ENCODE measurements around the gene PEAK3. TPM values are rescaled to one million over a fixed set of nuclear protein-coding genes. Genes with fewer than 3 reads are reported as not detected.

PEAK3 gene
- total RNA-seq, 1 donor from 2014 or later, result not detected

DNA sequence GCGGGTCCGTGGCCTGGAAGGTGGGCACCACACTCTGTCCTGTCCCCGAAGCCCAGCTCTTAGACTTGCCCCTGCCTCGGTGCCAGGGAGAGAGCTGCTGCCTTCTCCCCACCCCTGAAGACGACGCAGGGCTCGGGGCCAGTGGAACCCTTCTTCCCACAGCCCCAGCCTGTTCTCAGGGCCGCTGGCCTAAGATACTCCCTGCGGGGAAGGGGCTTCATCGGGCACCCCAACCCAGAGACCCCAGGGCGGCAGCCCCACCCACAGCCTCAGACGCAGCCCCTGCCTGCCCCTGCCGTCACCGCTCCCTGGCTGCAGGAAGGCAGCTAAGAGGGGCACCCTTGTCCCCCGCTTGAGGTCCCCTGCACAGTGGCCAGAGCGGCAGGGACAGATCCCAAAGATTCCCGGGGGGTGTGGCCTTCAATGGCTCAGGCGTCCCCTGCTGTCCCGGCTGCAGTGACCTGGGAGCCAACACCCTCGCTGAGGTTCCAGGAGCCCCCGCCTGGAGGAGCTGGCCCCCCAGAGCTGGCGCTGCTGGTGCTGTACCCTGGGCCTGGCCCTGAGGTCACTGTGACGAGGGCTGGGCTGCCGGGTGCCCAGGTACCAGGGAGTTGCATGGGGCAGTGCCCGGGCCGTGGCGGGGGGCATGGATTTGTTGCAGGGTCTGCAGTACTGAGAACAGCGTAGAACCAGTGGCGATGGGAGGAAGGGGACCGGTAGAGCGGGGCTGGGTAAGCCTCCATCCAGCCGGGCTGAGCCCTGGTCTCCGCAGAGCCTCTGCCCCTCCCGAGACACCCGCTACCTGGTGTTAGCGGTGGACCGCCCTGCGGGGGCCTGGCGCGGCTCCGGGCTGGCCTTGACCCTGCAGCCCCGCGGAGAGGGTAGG lies 31.9 kb downstream of the PEAK3 start:
- DNase-seq, result no peak
- H3K9me3 Mint-ChIP-seq (ENCODE audit: unreplicated experiment), result peaks cover 1% of the 10 kb centered on the region
- peaks cover 8% of the 10 kb centered on the region for H3K27me3 Mint-ChIP-seq (ENCODE audit: unreplicated experiment)
- no peaks in the 10 kb centered on the region for H3K36me3 Mint-ChIP-seq (ENCODE audit: unreplicated experiment)
- peaks cover 1% of the 10 kb centered on the region for H3K4me1 Mint-ChIP-seq (ENCODE audit: low read depth, unreplicated experiment)
- H3K27ac Mint-ChIP-seq (ENCODE audit: unreplicated experiment), result no peak overlapping the region
- no peak overlapping the region for H3K4me3 Mint-ChIP-seq (ENCODE audit: unreplicated experiment)
- TF ChIP-seq, protein P1, sequence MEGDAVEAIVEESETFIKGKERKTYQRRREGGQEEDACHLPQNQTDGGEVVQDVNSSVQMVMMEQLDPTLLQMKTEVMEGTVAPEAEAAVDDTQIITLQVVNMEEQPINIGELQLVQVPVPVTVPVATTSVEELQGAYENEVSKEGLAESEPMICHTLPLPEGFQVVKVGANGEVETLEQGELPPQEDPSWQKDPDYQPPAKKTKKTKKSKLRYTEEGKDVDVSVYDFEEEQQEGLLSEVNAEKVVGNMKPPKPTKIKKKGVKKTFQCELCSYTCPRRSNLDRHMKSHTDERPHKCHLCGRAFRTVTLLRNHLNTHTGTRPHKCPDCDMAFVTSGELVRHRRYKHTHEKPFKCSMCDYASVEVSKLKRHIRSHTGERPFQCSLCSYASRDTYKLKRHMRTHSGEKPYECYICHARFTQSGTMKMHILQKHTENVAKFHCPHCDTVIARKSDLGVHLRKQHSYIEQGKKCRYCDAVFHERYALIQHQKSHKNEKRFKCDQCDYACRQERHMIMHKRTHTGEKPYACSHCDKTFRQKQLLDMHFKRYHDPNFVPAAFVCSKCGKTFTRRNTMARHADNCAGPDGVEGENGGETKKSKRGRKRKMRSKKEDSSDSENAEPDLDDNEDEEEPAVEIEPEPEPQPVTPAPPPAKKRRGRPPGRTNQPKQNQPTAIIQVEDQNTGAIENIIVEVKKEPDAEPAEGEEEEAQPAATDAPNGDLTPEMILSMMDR (IDR thresholded peaks at IDR 0.05; ENCODE audit: partially characterized antibody, unreplicated experiment), result no peak

DNA sequence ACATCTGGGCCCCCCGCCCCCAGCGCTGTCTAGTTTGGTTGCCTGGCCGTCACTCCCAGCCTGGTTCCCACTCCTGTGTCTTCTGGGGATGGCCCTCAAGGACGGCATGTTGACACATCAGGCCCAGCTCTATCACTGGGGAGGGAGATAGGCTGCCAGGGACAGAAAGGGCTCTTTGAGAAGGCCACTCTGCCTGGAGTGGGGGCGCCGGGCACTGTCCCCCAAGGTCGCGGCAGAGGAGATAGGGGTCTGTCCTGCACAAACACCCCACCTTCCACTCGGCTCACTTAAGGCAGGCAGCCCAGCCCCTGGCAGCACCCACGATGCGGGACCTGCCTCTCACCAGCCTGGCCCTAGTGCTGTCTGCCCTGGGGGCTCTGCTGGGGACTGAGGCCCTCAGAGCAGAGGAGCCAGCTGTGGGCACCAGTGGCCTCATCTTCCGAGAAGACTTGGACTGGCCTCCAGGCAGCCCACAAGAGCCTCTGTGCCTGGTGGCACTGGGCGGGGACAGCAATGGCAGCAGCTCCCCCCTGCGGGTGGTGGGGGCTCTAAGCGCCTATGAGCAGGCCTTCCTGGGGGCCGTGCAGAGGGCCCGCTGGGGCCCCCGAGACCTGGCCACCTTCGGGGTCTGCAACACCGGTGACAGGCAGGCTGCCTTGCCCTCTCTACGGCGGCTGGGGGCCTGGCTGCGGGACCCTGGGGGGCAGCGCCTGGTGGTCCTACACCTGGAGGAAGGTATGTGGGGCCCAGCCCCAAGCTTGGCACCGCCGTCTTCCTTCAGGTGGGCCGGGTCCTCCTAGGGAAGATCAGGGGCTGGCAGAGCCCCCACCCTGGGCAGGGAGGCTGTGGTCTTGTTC lies 32.7 kb downstream of the PEAK3 start, which contains the start of gene AMH:
Gene AMH, plus strand, starts transcription at position 314 of the 857 bp plus-strand sequence. Its CDS starts 10 bp downstream, at position 324.
- no peak for DNase-seq
- Mint-ChIP-seq H3K9me3 (ENCODE audit: unreplicated experiment) (peaks cover 1% of the 10 kb centered on the region), H3K27me3 (ENCODE audit: unreplicated experiment) (peaks cover 8% of the 10 kb centered on the region), H3K27ac (ENCODE audit: unreplicated experiment) (no peak within 1 kb of the TSS), H3K4me3 (ENCODE audit: unreplicated experiment) (no peak within 1 kb of the TSS), H3K4me1 (ENCODE audit: low read depth, unreplicated experiment) (peaks cover 1% of the 10 kb centered on the region), H3K36me3 (ENCODE audit: unreplicated experiment) (no peaks in the 10 kb centered on the region)
- TF ChIP-seq, protein P1 (IDR thresholded peaks at IDR 0.05; ENCODE audit: partially characterized antibody, unreplicated experiment), result no peak

DNA sequence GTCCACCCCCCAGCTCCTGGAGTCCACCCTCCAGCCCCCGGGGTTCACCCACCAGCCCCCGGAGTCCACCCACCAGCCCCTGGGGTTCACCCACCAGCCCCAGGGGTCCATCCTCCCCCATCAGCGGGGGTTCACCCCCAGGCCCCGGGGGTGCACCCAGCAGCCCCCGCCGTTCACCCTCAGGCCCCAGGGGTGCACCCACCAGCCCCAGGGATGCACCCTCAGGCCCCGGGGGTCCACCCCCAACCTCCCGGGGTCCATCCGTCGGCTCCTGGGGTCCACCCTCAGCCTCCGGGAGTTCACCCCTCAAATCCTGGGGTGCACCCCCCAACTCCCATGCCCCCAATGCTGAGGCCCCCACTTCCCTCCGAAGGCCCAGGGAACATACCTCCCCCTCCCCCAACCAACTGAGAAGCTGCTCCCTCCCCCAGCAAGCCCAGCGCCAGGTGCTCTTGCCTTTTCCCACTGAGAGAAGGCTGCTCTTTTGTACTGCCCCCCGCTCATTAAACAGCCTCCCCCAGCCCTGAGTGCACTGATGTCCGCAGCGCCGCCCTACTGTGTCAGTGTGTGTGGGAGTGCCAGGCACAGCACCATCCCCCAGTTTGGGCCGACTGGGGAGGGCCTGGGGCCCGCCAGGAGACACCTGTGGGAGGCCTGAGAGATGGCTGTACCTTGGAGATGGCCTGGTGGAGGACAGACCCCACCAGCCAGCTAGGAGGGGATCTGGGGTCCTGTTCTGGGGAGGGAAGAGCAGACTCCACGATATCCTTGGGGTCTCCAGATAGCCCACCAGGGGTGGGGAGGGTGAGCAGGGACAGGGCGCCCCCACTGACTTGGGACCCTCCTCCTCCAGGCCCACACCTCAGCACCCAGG lies 33.6 kb downstream of the PEAK3 start:
- Mint-ChIP-seq H3K36me3 (ENCODE audit: unreplicated experiment) (no peaks in the 10 kb centered on the region), H3K4me3 (ENCODE audit: unreplicated experiment) (no peak overlapping the region), H3K4me1 (ENCODE audit: low read depth, unreplicated experiment) (no peaks in the 10 kb centered on the region), H3K27ac (ENCODE audit: unreplicated experiment) (no peak overlapping the region), H3K9me3 (ENCODE audit: unreplicated experiment) (peaks cover 2% of the 10 kb centered on the region), H3K27me3 (ENCODE audit: unreplicated experiment) (peaks cover 4% of the 10 kb centered on the region)
- no peak for DNase-seq
- TF ChIP-seq, protein P1 (IDR thresholded peaks at IDR 0.05; ENCODE audit: partially characterized antibody, unreplicated experiment), result no peak

DNA sequence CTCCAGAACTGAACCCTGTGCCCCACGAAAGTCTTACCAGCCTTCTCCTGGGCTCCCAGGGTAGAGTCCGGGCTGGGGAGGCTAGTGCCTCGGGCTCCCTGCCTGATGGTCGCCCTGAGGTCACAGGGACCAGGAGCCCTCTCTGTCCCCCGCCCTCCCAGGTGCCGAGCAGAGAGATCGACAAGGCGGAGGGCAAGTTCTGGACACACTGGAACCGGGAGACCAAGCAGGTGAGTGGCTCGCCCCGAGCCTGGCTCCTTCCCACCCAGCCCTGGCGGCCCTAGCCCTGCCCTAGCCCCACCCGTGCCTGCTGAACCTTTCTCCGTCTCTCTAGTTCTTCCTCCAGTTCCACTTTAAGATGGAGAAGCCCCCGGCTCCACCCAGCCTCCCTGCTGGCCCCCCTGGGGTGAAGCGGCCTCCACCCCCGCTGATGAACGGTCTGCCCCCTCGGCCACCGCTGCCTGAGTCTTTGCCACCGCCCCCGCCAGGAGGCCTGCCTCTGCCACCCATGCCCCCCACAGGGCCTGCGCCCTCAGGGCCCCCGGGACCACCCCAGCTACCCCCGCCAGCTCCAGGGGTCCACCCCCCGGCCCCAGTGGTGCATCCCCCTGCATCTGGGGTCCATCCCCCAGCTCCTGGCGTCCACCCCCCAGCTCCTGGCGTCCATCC lies 34.4 kb downstream of the PEAK3 start:
- H3K27me3 Mint-ChIP-seq (ENCODE audit: unreplicated experiment), result peaks cover 4% of the 10 kb centered on the region
- DNase-seq, result no peak
- no peak overlapping the region for H3K27ac Mint-ChIP-seq (ENCODE audit: unreplicated experiment)
- H3K4me3 Mint-ChIP-seq (ENCODE audit: unreplicated experiment), result no peak overlapping the region
- peaks cover 4% of the 10 kb centered on the region for H3K9me3 Mint-ChIP-seq (ENCODE audit: unreplicated experiment)
- peaks cover 1% of the 10 kb centered on the region for H3K4me1 Mint-ChIP-seq (ENCODE audit: low read depth, unreplicated experiment)
- TF ChIP-seq, protein P1 (IDR thresholded peaks at IDR 0.05; ENCODE audit: partially characterized antibody, unreplicated experiment), result no peak
- no peaks in the 10 kb centered on the region for H3K36me3 Mint-ChIP-seq (ENCODE audit: unreplicated experiment)
